Hindlimb muscle (tissue), 1 donor: ENCODE results near the gene NOTCH2. TPM values are rescaled to one million over a fixed set of nuclear protein-coding genes. Genes with fewer than 3 reads are reported as not detected.

Source experiments
- DNase-seq: peaks from one replicate; pipeline ENCODE4 v3.0.0-alpha.2; 2013
- polyA plus RNA-seq: library from polyadenylated mRNA; unstranded; fragments of 120-200 nt; gene quantifications from one replicate; pipeline ENCODE4 v1.2.1, GENCODE V29; 2013; ENCODE audit not compliant: insufficient read length

Gene NOTCH2
- polyA plus RNA-seq, 1 donor = 42.5 TPM

- no peak for DNase-seq
Observed at GRCh38 chr1:119940697-119941096, 128.8 kb downstream of the NOTCH2 start.

GRCh38 chr1:119937198-119937597 is 132.3 kb downstream of the NOTCH2 start:
- no peak for DNase-seq

GRCh38 chr1:119935915-119936314 is 133.5 kb downstream of the NOTCH2 start:
- DNase-seq = no peak

GRCh38 chr1:119935373-119935772 is 134.1 kb downstream of the NOTCH2 start:
- DNase-seq = no peak

GRCh38 chr1:119933397-119933796 is 136.1 kb downstream of the NOTCH2 start:
- no peak for DNase-seq

GRCh38 chr1:119929643-119930315 is 139.7 kb downstream of the NOTCH2 start:
- no peak for DNase-seq

- no peak for DNase-seq
Observed at GRCh38 chr1:119926553-119926952, 142.9 kb downstream of the NOTCH2 start.

GRCh38 chr1:119924948-119925898 is 144.2 kb downstream of the NOTCH2 start:
- DNase-seq = peak; percentile 84

- DNase-seq = no peak
Observed at GRCh38 chr1:119920104-119920968, 149.1 kb downstream of the NOTCH2 start.

- DNase-seq = no peak
Observed at GRCh38 chr1:119919241-119919640, 150.2 kb downstream of the NOTCH2 start.

GRCh38 chr1:119918301-119918700 is 151.2 kb downstream of the NOTCH2 start:
- no peak for DNase-seq

GRCh38 chr1:119917304-119918055 is 152.0 kb downstream of the NOTCH2 start:
- no peak for DNase-seq

GRCh38 chr1:119915517-119915916 is 153.9 kb downstream of the NOTCH2 start:
- no peak for DNase-seq

- DNase-seq = no peak
Observed at GRCh38 chr1:119914071-119914470, 155.4 kb downstream of the NOTCH2 start.

GRCh38 chr1:119912963-119913362 is 156.5 kb downstream of the NOTCH2 start:
- no peak for DNase-seq

GRCh38 chr1:119911775-119912174 is 157.7 kb downstream of the NOTCH2 start:
- DNase-seq = peak; percentile 11

GRCh38 chr1:119910618-119911017 is 158.8 kb downstream of the NOTCH2 start:
- no peak for DNase-seq

GRCh38 chr1:119909890-119910596 is 159.4 kb downstream of the NOTCH2 start:
- DNase-seq = no peak

- DNase-seq = no peak
Observed at GRCh38 chr1:119908661-119909060, 160.8 kb downstream of the NOTCH2 start.

- no peak for DNase-seq
Observed at GRCh38 chr1:119906927-119907652, 162.4 kb downstream of the NOTCH2 start.

- no peak for DNase-seq
Observed at GRCh38 chr1:119903443-119903835, 166.0 kb downstream of the NOTCH2 start.
